ENCODE results near the gene MTCL3.

MTCL3 gene

DNA sequence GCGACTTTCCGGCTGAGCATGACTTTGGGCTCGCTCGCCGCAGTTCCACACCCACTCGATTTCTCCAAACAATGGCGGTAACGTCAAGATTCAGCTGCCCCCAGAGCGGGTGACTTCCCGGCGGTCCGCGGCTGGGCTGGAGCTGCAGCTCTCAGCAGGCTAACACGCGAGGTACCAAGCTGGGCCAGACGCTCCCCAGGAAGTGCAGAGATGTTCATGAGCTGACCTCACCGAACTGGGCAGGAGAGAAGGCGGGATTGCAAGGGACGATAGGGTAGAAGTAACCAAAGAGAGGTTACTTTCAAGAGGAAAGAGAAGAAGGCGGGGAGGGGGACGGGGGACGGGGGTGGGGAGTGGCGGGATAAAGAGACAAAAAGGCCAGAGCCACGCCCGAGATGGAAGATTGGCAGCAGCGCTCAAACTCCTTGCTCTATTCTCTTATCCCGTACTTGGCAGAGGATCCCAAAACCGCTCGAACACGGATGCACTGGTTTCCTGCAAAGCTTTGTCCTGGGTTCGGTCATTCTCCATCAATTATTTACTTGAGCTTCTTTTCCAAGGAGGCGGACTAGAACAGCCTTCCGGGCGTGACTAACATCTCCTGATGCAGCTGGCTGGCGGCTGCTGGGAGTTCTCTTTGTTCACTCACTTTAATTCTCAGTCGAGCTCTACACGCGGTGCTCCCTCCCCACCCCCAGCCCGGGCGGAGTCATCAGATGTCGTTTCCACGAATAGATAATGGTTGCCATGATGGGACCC is at the start of gene MTCL3:
MTCL3 (minus strand) TSS at position 626 of the 759 bp plus-strand sequence.
- DNase-seq = no peak

DNA sequence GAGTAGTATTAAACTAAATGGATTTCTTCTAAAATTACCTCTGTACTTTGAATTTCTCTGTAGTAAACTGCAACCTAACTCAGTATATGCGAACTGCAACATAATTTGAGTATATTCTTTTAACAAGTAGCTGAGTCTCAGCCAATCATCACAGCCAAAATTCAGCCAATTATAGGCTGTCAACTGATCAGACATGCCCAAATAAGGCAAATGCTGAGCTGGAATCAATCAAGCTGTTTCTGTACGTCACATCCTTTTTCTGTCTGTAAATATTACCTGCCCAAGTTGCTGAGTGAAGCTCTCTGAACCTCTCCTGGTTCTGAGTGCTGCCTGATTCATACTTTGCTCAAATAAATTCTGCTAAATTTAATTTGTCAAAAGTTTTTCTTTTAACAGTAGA is 48.3 kb upstream of the MTCL3 start:
- no peak for DNase-seq

DNA sequence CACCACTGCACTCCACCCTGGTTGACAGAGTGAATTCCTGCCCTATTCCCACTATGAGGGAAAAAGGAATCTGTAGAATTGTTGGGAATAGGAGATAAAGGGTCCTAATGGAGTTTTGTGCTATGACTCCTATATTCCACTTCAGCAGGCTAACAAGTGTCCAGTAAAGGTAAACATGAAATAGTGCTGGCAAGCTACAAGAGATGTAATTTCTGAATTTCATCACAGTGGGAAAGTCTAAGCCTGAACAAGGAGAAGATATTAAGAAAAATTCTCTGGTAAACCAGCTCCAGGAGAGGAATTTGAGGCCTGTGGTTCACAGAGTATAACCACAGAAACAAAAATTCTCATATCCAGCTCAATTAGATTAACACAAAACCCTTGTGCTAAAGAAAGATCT is 47.5 kb upstream of the MTCL3 start:
- no peak for DNase-seq

DNA sequence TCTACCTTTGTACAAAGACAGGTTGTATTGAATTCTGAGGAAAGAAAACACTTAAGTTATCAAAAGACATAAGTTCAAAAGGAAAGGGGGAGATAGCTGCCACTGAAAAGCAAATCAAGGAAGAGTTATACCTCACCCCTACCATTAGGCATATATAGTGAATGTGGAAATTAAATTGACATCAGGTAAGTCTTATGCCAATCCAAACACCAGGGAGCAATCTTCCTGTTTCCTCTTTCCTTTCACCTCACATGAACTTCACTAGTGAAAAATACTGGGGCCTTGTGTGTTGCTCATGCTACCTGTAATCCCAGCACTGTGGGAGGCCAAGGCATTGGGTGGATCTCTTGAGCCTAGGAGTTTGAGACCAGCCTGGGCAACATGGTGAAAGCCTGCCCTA is 47.0 kb upstream of the MTCL3 start:
- no peak for DNase-seq

DNA sequence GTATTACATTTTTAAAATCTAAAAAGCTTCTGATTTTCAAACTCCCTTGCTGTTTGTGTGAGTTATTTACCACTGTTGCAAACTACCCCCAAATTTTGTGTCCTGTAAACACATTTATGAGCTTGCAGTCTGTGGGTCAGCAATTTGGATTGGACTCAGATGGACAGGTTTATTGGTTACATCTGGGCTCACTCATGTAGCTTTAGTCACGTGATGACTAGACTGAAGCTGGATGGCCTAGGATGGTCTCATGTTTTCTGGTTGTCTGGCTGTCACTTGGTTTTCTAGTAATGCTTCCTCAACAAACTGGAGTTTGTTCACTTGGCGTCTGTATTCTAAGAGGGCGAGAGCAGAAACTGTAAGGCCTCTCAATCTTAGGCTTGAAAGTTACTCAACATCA is 45.6 kb upstream of the MTCL3 start:
- DNase-seq = no peak

DNA sequence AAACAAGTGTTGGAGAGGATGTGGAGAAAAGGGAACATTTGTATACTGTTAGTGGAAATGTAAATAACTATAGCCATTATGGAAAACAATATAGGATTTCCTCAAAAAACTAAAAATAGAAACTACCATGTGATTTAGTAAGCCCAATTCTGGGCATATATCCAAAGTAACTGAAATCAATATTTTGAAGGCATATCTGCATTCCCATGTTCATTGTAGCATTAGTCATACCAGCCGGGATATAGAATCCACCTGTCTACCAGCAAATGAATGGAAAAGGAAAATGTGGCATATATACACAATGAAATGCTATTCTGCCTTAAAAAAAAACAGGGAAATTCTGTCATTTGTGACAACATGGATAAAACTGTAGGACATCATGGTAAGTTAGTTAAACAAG is 42.5 kb upstream of the MTCL3 start:
- no peak for DNase-seq

DNA sequence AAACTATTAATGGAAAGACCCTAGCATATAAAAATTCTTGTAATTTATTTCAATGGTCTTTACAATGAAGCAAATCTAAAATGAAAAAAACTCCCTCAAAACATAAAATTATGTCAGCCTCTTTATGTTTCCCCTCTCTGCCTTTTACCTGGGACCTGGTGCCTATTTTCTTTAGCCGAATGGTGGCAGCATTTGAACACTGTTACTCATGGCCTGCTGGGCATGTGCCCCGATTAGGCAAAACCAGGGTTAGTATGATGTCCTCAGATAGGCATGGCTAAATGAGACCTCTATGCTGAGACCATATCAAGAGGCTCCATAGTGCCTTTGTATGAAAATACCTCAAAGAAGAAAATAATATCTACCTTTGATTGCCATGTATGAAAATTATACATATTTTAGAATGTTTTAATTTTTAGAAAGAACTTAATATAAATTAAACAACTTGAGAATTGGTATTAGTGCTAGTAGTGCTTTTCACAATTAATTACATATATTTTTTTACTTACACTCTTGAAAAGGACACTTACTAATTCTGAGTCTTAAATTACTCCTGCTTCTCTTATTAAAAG is 35.4 kb upstream of the MTCL3 start:
- no peak for DNase-seq

DNA sequence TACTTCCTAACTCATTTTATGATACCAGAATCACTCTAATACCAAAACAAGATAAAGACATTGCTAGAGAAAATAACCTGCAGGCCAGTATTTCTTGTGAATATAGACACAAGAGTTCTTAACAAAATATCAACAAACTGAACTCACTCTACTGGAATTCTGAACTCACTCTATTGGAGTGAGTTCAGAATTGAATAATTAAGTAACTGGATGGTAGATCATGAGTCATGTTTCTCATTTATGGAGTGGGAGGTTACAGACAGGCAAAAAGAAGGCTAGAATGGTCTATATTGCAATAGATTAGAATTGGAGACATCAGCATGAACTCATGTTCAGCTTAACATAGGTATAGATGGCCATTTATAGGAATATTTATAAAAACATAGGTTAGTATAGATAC is 31.3 kb upstream of the MTCL3 start:
- DNase-seq = no peak

DNA sequence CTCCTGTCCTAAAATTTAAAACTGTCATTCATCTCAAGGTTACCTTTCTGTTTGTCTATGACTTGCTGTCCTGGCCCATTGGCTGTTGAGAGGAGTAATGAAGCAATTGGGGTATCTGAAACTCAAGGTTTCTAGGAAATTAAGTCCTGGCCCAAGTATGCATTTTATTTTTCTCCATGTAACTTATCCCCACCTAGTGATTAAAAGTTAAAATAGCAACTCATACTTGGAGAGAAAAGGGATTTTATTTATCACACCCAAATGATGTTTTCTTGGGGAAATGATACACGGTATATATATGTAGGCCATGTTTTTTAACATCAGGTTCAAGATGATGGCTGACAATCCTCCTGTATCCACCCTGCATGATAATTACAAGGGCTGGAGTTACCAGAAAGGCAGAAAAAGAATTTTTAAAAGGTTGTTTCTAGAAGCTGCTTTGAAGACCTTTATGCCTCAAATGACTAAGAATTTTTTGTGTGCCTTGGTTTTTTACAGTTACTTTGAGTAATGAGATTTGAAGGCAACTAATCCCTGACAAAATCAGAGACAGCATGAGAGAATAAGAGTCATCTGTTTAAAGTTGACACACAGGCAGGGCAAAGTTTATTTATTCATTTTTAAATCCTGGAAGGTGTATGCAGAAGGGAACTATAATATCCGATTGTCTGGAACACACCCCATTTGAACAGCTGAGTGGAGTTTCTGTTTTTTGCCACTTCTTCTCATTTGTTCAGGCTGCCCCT is 28.9 kb upstream of the MTCL3 start:
- no peak for DNase-seq

DNA sequence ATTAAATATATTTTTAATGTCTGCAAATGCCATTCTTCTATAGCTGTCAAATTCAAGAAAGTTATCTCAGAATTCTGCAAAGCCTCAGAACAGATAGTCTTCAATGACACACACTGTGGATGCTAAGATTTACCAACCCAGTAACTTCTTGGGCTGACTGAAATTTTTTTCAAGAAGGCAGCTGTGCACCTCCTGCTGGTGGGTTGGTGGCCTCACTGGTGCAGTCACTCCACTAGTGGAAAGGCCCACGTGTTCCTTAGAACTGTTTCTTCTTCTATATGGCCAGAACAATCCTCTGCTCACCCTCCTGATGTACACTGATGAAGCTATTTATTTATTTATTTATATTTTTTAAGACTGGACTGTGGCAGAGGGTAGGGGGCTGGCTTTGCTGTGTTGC is 28.1 kb upstream of the MTCL3 start:
- no peak for DNase-seq

DNA sequence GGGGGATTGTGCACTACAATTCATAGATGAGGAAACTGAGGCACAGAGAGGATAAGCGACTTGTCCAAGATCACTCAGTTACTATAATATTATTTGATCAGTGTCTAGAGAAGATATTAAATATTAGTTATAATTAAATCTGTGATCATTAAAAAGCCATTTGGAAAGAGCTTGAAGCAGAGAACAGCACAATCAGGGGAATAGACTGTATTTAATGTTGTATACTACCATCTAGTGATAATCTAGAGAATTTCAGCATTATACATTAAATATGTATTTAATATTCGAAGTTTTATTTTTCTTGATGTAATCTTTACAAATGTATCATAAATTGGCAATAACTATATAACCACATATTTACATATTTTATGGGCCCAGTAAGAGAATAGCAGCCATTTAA is 20.1 kb upstream of the MTCL3 start:
- DNase-seq = peak in 1 of 2 donors; percentile 62

DNA sequence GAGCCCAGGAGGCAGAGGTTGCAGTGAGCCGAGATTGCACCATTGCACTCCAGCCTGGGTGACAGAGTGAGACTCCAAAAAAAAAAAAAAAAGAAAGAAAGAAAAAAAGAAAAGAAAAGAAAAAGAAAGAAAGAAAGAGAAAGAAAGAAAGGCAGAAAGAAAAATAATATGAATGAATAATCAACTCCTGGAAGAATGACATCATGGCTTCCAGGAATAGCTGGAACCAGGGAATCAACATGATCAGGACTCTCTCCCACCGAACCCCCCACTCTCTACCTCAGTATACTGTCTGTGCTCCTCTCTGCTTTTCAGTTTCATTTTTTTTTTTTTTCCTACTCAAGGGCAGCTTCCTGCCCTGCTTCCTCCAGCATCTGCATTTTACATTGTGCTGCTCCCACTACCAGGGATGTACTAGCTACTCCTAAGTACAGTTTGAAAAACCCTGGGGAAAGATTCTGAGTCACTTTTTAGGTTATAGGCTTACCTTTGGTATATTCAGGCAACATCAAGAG is 19.7 kb upstream of the MTCL3 start:
- no peak for DNase-seq

DNA sequence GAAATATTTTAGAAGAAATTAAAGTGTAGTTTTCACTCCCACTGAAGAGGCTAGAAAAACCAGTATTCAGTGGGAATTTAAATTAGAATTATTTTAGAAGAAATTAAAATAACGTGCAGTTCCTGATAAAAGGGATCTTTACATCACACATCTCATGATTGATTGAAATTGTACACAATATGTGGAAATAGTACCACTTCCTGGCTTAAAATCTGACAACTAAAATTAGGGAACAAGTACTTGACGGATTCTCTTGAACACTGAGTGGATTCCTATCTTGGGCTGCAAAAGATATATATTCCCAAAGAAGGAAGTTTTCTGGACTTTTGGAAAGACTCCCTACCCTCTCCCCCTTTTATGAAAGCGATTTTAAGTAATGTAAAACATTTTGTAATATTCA is 14.6 kb upstream of the MTCL3 start:
- peak; percentile 21 to 79 for DNase-seq

DNA sequence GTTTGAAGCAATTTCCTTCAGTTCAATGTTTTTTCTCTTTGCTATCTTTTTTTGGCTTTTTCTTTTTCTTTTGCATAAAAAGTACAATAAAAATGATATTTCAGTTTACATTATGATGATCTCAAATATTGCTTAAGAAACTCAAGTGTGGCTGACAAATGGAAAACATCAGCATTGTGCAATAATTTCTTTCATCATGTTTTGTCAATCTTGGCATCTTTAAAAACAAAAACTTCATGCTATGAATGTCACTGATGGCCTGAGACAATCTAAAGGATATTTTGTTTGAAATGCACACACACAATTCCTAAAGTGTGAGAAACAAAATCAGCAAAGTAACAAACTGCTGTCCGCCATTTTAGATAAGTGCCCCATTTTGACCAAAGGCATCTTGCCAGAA is 13.9 kb upstream of the MTCL3 start:
- peak in 1 of 2 donors; percentile 59 for DNase-seq

DNA sequence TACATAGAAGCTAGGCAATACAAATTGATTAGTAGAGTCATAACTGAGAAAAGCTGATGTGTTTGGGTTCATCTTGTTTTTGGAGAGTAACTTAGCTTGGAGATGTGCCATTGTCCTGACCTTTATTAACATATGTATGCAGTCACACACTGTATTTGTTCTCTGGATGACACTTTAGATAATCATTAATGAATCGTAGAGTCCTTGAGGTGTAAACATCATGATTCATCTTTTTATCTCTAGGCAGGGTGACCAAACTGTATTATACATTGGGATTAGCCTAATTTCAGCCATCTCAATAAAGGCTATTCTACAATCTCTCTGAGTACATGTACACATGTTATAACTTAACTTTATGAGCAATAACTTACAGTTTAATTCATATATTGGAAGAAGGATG is 3.6 kb upstream of the MTCL3 start:
- no peak for DNase-seq

DNA sequence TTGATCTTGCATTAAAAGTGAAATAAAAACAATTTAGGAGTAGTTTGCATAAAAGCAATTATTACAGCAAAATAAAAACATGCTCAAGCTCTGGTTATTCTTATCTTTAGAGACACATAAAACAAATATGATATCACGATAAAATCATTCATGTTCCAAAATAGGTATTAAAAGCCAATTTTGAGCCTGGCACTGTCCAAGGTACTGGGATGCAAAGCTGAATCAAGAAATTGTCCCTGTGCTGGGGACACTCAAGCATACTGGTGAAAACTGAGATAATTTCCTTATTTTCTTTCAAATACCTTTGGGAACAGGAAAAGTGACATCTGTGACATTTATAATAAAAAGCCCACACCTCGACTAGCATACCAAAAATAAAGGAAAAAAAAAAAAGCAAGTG is 931 bp upstream of the MTCL3 start:
- no peak for DNase-seq

DNA sequence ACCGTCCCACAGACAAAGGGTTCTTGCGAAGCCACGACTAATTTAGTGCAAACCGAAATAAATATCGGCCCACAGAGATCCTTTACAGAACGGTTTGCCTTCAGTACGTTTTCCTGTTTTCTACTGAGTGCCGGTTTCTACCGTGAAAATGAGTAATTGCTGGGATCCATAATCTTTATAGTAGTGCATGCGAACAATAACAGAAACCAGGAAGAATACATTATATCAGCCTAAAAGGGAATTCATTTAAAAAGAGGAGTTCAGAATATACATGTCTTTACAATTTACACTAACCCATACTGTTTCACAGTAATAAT is 292 bp upstream of the MTCL3 start:
- no peak for DNase-seq

DNA sequence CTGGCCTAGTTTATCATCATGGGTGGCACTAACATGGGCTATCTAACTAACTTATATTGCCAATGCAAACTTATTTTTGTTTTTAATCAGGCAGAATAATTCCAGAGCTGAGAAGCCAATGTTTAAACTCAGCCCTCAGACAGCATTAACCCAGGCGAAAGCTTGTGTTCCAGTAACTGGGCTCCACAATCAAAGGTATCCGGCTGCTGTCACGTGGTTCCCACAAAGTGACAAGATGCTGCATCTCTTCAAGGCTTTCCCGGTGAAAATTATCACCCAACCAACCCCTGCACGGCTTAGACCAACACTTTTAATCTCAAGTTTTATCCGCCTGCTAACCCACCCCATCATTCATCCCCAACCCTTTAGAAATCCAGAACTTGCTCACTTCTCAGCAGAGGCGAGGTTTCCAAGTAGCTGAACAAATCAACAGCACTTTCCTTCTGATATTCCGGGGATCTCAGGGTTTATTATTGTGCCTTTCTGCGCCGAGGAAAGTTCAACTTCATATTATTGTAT is 885 bp downstream of the MTCL3 start:
- DNase-seq = no peak

DNA sequence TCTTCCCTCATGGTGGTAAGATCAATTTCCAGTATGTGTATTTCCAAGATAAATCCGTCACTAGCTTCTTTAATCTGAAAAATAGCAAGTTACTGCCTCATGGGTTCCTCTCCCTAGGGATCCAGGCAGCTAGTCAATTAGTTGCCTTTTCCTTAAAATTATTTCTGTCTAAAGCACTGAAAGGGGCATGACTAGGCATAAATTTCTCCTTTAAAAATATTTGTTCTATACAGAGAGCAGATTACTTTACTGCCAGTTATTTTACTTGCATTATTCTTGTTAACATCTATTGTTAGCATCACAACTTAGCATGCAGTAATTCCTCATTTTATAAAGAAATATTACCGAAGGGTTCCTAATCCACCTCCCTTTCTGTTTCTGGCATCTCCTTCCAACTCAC is 1.4 kb downstream of the MTCL3 start:
- no peak for DNase-seq

DNA sequence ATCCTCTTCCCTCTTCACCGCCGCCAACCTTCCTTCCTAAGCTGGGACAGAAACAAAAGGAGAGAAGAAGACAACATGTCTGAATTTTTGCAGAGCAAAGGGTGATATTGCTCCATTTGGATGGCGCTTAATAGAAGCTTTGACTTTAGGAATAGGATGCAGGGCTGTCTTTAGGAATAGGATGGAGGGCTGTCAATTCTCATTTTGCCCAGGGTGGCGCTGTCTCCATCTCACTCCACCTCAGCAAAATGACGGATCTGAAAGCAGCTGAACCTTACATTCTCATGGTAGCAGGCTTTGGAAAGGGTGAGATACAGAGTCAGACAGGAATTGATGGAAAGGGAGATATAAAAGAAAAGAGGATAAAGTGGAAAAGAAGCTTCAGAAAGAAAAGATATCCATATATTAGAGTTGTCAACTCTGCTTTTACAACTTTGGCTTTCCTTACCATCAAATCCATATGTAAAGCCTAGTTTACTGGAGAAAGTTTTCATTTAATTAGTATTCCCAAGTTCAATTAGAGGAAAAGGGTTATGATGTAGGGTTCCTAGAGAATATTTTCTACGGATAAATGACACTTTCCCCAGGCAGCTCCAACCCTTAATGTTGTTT is 2.4 kb downstream of the MTCL3 start:
- DNase-seq = peak; percentile 29 to 40

DNA sequence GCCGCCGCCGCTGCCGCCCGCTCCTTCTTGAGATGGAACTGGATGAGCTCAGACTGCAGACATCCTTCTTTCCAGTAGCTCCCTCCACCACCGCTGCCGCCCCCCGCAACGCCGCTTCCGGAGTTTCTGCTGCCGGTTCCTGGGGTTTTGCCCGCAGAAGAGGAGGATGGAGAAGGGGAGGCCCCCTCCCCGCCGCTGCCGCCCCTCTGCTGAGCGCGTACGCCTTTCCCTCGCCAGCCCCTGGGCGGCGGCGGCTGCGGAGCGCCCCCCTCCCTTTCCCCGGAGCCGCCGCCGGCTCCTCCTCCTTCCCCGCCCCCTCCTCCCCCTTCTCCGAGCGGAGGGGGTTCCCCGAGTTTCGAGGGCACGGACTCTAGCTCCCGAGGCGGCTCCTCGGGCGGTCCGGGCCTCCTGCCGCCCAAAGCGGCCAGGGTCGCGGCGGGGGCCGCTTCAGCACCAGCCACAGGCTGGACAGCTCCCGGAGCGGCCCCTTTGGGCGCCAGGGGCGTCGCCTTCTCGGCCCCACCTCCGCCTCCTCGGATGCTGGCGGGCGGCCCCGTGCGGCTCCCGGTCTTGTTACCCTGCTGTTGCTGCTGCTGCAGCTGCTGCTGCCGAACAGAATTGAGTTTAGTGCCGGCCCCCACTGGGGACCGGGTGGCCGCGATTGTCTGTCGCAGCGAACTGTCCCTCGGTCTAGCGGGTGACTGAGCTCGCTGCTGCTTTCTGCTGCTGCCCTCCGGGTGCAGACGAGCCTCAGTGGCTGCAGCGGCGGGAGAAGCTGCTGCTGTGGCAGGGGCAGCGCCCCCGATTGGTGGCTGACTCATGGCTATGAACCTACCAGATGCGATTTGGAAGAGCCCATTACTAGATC is 3.1 kb downstream of the MTCL3 start:
- no peak for DNase-seq

DNA sequence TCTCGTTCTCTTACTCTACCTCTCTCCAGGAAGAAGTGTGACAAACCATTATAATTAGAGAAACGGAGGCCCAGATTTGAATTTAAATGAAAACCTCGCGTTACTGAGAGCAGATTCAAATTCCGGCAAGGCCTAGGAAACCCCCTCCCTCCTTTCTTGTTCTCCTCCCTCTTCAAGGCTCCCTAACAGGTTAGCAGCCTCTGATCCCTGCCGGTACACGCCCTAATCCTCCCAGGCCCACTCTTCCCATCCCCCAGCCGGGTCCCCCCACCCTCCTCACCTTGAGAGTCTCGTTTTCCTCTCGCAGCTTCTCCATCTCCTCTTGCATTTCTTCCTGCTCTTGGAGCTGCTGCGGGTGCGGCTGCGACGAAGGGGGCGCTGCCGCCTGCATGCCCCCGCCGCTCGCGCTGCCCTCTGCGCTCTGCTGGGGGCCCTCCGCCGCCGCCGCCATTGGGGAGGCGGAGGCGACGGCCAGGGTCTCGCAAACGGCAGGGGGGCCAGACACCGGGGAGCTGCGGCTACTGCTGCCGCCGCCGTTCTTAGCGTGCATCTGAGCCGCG is 3.8 kb downstream of the MTCL3 start:
- no peak for DNase-seq
